Astrocyte of the cerebellum (primary cell): ENCODE results near the gene PLEKHA1.

ENCODE experiments used
- DNase-seq: peaks from one replicate; pipeline ENCODE4 v3.0.0-alpha.2; 2011; ENCODE audit warnings: low read depth
- H3K4me3 ChIP-seq: 2 replicates; pipeline ENCODE4 v1.5.1; 2011; ENCODE audit warnings: mild to moderate bottlenecking, low read depth, low read length, moderate library complexity
- CTCF ChIP-seq: IDR thresholded peaks from 2 replicates; pipeline ENCODE4 v1.5.1; 2012; ENCODE audit warnings: low read length, low read depth, moderate library complexity, mild to moderate bottlenecking; ENCODE audit errors: missing control alignments
- in situ Hi-C: cut with HindIII; loops from 2 replicates; pipeline ENCODE4 v1.10.0; 2017; ENCODE audit warnings: low sequenced_read_pairs

The PLEKHA1 gene

DNA sequence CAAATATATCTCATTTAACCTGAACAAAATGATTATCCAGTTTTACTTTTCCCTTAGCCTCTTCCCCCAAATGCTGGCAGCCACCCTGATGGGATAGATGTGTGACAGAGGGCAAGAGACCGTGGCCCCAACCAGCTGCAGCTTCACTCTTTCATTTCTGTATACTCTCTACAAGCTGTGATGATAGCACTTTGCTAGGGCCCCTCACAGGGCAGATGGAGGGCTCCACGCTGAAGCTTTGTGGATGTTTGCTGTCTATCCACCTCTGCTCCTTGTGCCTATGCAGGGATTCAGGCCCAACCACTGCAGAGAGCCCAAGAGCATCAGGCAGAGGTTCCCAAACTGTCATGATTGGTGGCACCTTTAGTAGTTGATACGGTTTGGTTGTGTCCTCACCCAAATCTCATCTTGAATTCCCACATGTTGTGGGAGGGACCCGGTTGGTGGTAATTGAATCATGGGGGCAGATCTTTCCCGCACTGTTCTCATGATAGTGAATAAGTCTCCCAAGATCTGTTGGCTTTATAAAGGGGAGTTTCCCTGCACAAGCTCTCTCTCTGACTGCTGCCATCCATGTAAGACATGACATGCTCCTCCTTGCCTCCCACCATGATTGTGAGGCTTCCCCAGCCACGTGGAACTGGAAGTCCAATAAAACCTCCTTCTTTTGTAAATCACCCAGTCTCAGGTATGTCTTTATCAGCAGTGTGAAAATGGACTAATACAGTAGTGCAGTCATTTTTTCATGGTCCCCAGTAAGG is 107.0 kb downstream of the PLEKHA1 start:
- no peak for TF ChIP-seq CTCF
- DNase-seq: no peak
- no peak overlapping the region for H3K4me3 ChIP-seq
- in situ Hi-C loops: no loop called here
